C4-2B (cell line): ENCODE results near the gene RSPH10B.
"Not testable (repeated sequence)": the region's sequence is repeated elsewhere in the genome, so short reads cannot be mapped to it uniquely, and the experiment has no call there.

ENCODE experiments used
- ZFX ChIP-seq: fragments of 450-650 bp; IDR thresholded peaks from 2 replicates; pipeline ENCODE4 v1.6.1; 2017
- TF ChIP-seq, protein P1 (sequence below): fragments of 450-650 bp; conservative IDR thresholded peaks from 2 replicates; pipeline ENCODE4 v1.5.1; 2017; ENCODE audit warnings: mild to moderate bottlenecking

DNA sequence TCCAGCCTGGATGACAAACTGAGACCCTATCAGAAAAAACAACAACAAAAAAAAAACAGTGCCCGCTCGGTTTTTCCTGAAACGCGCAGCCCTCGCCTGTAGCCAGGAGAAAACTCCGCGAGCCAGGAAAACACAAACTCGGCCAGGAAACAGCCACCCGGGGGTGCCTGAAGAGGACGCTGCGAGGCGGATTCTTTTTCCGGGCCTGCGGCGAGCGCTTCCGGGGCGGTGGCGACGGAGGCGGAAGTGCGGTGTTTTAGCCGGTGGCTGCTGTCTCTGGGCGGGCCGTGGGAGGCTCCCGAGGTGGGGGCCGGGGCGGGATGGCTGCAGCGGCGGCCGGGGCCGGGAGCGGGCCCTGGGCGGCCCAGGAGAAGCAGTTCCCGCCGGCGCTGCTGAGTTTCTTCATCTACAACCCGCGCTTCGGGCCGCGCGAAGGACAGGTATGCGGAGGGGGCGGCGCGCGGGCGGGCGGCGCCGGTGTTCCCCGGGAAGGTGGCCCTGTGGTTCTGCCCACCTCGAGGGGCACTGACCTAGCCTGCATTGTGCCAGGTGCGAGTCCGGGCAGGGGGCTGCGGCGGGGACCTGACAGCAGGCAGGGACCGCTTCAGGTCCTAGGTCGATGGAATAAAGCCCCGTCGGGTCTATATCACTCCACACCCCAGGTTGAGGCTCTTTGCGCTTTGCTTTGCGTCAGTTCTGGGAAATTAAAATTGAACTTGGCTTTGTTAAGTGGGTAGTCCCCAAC lies 71.8 kb downstream of the RSPH10B start, which contains the start of gene CCZ1:
- TF ChIP-seq, protein P1, sequence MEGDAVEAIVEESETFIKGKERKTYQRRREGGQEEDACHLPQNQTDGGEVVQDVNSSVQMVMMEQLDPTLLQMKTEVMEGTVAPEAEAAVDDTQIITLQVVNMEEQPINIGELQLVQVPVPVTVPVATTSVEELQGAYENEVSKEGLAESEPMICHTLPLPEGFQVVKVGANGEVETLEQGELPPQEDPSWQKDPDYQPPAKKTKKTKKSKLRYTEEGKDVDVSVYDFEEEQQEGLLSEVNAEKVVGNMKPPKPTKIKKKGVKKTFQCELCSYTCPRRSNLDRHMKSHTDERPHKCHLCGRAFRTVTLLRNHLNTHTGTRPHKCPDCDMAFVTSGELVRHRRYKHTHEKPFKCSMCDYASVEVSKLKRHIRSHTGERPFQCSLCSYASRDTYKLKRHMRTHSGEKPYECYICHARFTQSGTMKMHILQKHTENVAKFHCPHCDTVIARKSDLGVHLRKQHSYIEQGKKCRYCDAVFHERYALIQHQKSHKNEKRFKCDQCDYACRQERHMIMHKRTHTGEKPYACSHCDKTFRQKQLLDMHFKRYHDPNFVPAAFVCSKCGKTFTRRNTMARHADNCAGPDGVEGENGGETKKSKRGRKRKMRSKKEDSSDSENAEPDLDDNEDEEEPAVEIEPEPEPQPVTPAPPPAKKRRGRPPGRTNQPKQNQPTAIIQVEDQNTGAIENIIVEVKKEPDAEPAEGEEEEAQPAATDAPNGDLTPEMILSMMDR: not testable (repeated sequence)
- not testable (repeated sequence) for TF ChIP-seq ZFX
